SH-SY5Y (cell line): ENCODE data around the gene DRG1.

Experiments
- GATA2 ChIP-seq: IDR thresholded peaks from 2 replicates; pipeline ENCODE4 v1.6.1; 2011; ENCODE audit warnings: mild to moderate bottlenecking, low read depth, low read length
- GATA3 ChIP-seq: IDR thresholded peaks from 2 replicates; pipeline ENCODE4 v1.6.1; 2011; ENCODE audit warnings: low read depth, mild to moderate bottlenecking, low read length, moderate library complexity

DNA sequence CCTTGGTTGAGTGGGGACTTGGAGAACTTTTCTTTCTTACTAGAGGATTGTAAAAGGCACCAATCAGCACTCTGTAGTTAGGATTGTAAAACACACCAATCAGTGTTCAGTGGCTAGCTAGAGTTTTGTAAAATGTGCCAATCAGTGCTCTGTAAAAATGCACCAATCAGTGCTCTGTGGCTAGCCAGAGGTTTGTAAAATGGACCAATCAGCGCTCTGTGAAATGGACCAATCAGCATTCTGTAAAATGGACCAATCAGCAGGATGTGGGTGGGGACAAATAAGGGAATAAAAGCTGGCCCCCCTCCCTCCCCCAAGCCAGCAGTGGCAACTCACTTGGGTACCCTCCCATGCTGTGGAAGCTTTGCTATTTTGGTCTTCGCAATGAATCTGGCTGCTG, 5.5 kb upstream of the DRG1 start:
- TF ChIP-seq GATA2 (no peak), GATA3 (no peak)
